IMR-90 (cell line): ENCODE results near the gene METAP2. TPM values are rescaled to one million over a fixed set of nuclear protein-coding genes. Genes with fewer than 3 reads are reported as not detected.
A peak's percentile ranks its signal among the peaks of the same experiment; 100 is the strongest.

Experiments
- ATAC-seq: fragments of 200-7000 bp; cut with Tn5 transposase; 2 replicates; pipeline ENCODE4 v1.9.1; 2020; ENCODE audit warnings: low read depth, mild to moderate bottlenecking, moderate library complexity
- BruUV-seq: library from RNA; stranded (reverse); fragments of 400-500 nt; replicated peaks from 2 replicates; lab custom pipeline; 2021; lab: Mats Ljungman, UMichigan
- CTCF ChIA-PET: fragments of 300-600 bp; formaldehyde crosslinking; extraction: SDS; loops from one replicate; lab custom pipeline; 2021; ENCODE audit warnings: antibody characterized with exemption; lab: Yijun Ruan, JAX
- POLR2A ChIA-PET: fragments of 300-600 bp; sonication (Branson Sonifier 250); formaldehyde crosslinking; loops from one replicate; lab custom pipeline; 2022; ENCODE audit warnings: antibody characterized with exemption; ENCODE audit not compliant: unreplicated experiment; lab: Charles Lee
- DNase-seq: peaks from one replicate; pipeline ENCODE4 v3.0.0; 2013
- H2AFZ ChIP-seq: replicated peaks from 2 replicates; pipeline ENCODE3; 2013; ENCODE audit warnings: low read length, mild to moderate bottlenecking; ENCODE audit not compliant: poor library complexity
- H2AK5ac ChIP-seq: 2 replicates; pipeline ENCODE4 v1.6.1; 2013; ENCODE audit warnings: low read depth, low read length, inconsistent platforms
- H2AK9ac ChIP-seq: replicated peaks from 2 replicates; pipeline ENCODE3; 2013; ENCODE audit warnings: mild to moderate bottlenecking, low read depth, low read length, moderate library complexity; ENCODE audit not compliant: poor library complexity
- H2BK120ac ChIP-seq: 2 replicates; pipeline ENCODE4 v1.6.1; 2013; ENCODE audit warnings: low read depth, low read length, inconsistent platforms
- H2BK15ac ChIP-seq: 3 replicates; pipeline ENCODE4 v1.6.1; 2013; ENCODE audit warnings: low read depth, low read length, inconsistent platforms
- H2BK20ac ChIP-seq: 2 replicates; pipeline ENCODE4 v1.6.1; 2013; ENCODE audit warnings: low read depth, mild to moderate bottlenecking, inconsistent platforms, low read length, moderate library complexity
- H2BK5ac ChIP-seq: 2 replicates; pipeline ENCODE4 v1.6.1; 2013; ENCODE audit warnings: mild to moderate bottlenecking, low read depth, low read length, inconsistent platforms; ENCODE audit not compliant: poor library complexity, severe bottlenecking
- H3K14ac ChIP-seq: replicated peaks from 2 replicates; pipeline ENCODE4 v1.6.1; 2013; ENCODE audit warnings: low read depth, low read length, inconsistent platforms
- H3K18ac ChIP-seq: 2 replicates; pipeline ENCODE4 v1.6.1; 2013; ENCODE audit warnings: low read depth, low read length, control low read depth
- H3K23ac ChIP-seq: 2 replicates; pipeline ENCODE4 v1.6.1; 2013; ENCODE audit warnings: low read depth, low read length, inconsistent platforms
- H3K27ac ChIP-seq: 2 replicates; pipeline ENCODE4 v1.5.1; 2013; ENCODE audit warnings: mild to moderate bottlenecking, control low read depth, low read length; ENCODE audit not compliant: insufficient read depth
- H3K27me3 ChIP-seq: 2 replicates; pipeline ENCODE4 v1.6.1; 2013; ENCODE audit warnings: low read length; ENCODE audit not compliant: control insufficient read depth, insufficient read depth
- H3K36me3 ChIP-seq: 2 replicates; pipeline ENCODE4 v1.6.1; 2013; ENCODE audit warnings: low read length, mixed read lengths; ENCODE audit not compliant: control insufficient read depth, insufficient read depth
- H3K4ac ChIP-seq: 2 replicates; pipeline ENCODE4 v1.6.1; 2013; ENCODE audit warnings: low read depth, low read length, inconsistent platforms
- H3K4me1 ChIP-seq: 2 replicates; pipeline ENCODE4 v1.6.1; 2013; ENCODE audit warnings: low read length, mixed read lengths; ENCODE audit not compliant: control insufficient read depth, insufficient read depth
- H3K4me2 ChIP-seq: 2 replicates; pipeline ENCODE4 v1.6.1; 2013; ENCODE audit warnings: low read depth, mild to moderate bottlenecking, control low read depth, low read length, moderate library complexity
- H3K4me3 ChIP-seq: 2 replicates; pipeline ENCODE4 v1.5.1; 2013; ENCODE audit warnings: low read depth, mild to moderate bottlenecking, control low read depth, low read length, moderate library complexity; ENCODE audit not compliant: insufficient read depth
- H3K56ac ChIP-seq: 2 replicates; pipeline ENCODE4 v1.6.1; 2013; ENCODE audit warnings: low read length, inconsistent platforms; ENCODE audit not compliant: insufficient read depth; ENCODE audit errors: extremely low read depth
- H3K79me1 ChIP-seq, 2 experiments: 2 replicates each; pipeline ENCODE4 v1.6.1; 2013; ENCODE audit warnings: low read length in 2 of 2, inconsistent platforms in 1 of 2, low read depth in 1 of 2
- H3K9ac ChIP-seq: 2 replicates; pipeline ENCODE4 v1.6.1; 2013; ENCODE audit warnings: low read depth, low read length, control low read depth
- H3K9me1 ChIP-seq: 2 replicates; pipeline ENCODE4 v1.6.1; 2013; ENCODE audit warnings: low read length, inconsistent platforms; ENCODE audit not compliant: insufficient read depth
- H3K9me3 ChIP-seq: 2 replicates; pipeline ENCODE4 v1.6.1; 2013; ENCODE audit warnings: low read length; ENCODE audit not compliant: control insufficient read depth, insufficient read depth
- H4K20me1 ChIP-seq: 2 replicates; pipeline ENCODE4 v1.6.1; 2013; ENCODE audit warnings: low read length, inconsistent platforms; ENCODE audit not compliant: insufficient read depth
- H4K5ac ChIP-seq: 2 replicates; pipeline ENCODE4 v1.6.1; 2013; ENCODE audit warnings: mild to moderate bottlenecking, low read depth, low read length, control low read depth
- H4K8ac ChIP-seq, 2 experiments: 2 replicates each; pipeline ENCODE4 v1.6.1; 2013; ENCODE audit warnings: low read depth in 2 of 2, low read length in 2 of 2, control low read depth in 1 of 2, inconsistent platforms in 1 of 2
- H4K91ac ChIP-seq: 2 replicates; pipeline ENCODE4 v1.6.1; 2013; ENCODE audit warnings: low read depth, low read length, inconsistent platforms; ENCODE audit not compliant: insufficient read depth
- BHLHE40 ChIP-seq: fragments of 150-350 bp; IDR thresholded peaks from 2 replicates; pipeline ENCODE4 v1.6.1; 2016; ENCODE audit warnings: mild to moderate bottlenecking, low read depth, low read length
- CTCF ChIP-seq: conservative IDR thresholded peaks from 2 replicates; pipeline ENCODE4 v1.5.1; 2012; ENCODE audit warnings: mild to moderate bottlenecking, low read depth, low read length, improper control_type of control experiment
- FOS ChIP-seq: fragments of 150-350 bp; IDR thresholded peaks from 2 replicates; pipeline ENCODE4 v1.6.1; 2016; ENCODE audit warnings: low read depth, low read length
- MXI1 ChIP-seq: IDR thresholded peaks from 2 replicates; pipeline ENCODE4 v1.6.1; 2012; ENCODE audit warnings: low read depth, mild to moderate bottlenecking, low read length, moderate library complexity, borderline replicate concordance
- SMC3 ChIP-seq: fragments of 150-350 bp; IDR thresholded peaks from 2 replicates; pipeline ENCODE4 v1.6.1; 2016; ENCODE audit warnings: low read depth, mild to moderate bottlenecking, antibody characterized with exemption, low read length, moderate library complexity
- WGBS, 2 experiments: methylation state at CpG; one replicate each; pipeline versions ENCODE4 v1.1.5 to v1.1.7; 2013; ENCODE audit warnings: missing lambda C conversion rate in 2 of 2; ENCODE audit not compliant: insufficient read length in 1 of 2; ENCODE audit errors: extremely low coverage in 2 of 2; 5-methylcytosine and 5-hydroxymethylcytosine counted together
- dilution Hi-C: fragments of 300-500 bp; cut with HindIII; formaldehyde crosslinking; loops from one replicate; pipeline ENCODE4 v1.14.3; 2018; ENCODE audit warnings: low sequenced_read_pairs; ENCODE audit not compliant: unreplicated experiment
- in situ Hi-C: fragments of 300-500 bp; cut with MboI; formaldehyde crosslinking; loops from 3 replicates; pipeline ENCODE4 v1.14.3; 2019; ENCODE audit warnings: low sequenced_read_pairs, inconsistent platforms, mixed read lengths
- intact Hi-C: fragments of 100-400 bp; cut with micrococcal nuclease; formaldehyde crosslinking; loops from 2 replicates; pipeline ENCODE4 v1.10.0; 2022
- polyA plus RNA-seq, 3 experiments: library from polyadenylated mRNA; depleted of rRNA; stranded (reverse); fragments of >200 nt; gene quantifications; 2 replicates each; pipeline ENCODE4 v1.2.3, GENCODE V29; 2012; ENCODE audit warnings: low replicate concordance in 1 of 3
- total RNA-seq: library from RNA; depleted of rRNA; stranded (reverse); fragments of >200 nt; gene quantifications from 2 replicates; pipeline ENCODE4 v1.2.3, GENCODE V29; 2012

METAP2 gene
- total and polyA plus RNA-seq, 2 of the 4 experiments (the other 2 are of a cell fraction), result 62.5 to 72.9 TPM

GRCh38 chr12:95545731-95546490 lies 72.0 kb downstream of the METAP2 start (continued):
- TF ChIP-seq CTCF, result no peak

- H3K9ac ChIP-seq, result peak overlapping the region; percentile 43
- POLR2A ChIA-PET, result interaction anchor here (0.6 kb wide), 1 partner anchor 802 kb away, joined by 5 read pairs; no protein-coding TSS in a partner anchor
- no peaks in the 10 kb centered on the region for H3K27me3 ChIP-seq
- peak overlapping the region; percentile 99 for H3K18ac ChIP-seq
- H4K20me1 ChIP-seq, result no peaks in the 10 kb centered on the region
- H2AK5ac ChIP-seq, result 0 out of 2 replicates have a peak overlapping the region, but pooled peaks have one; percentile 6
- no TSS peak for BruUV-seq
- peak overlapping the region; percentile 35; the same call in 2 of the 3 replicates for H2BK15ac ChIP-seq
- in situ Hi-C loops, result no loop called here
- peaks cover 9% of the 10 kb centered on the region; the same call in 1 of the 2 replicates for H3K4me1 ChIP-seq
- TF ChIP-seq BHLHE40, result no peak
- no peak for TF ChIP-seq MXI1
- TF ChIP-seq SMC3, result no peak
- TF ChIP-seq FOS, result no peak
- H2AK9ac ChIP-seq, result peak overlapping the region; percentile 13
- no peak overlapping the region for H2AFZ ChIP-seq
- peak overlapping the region; percentile 91 for H2BK120ac ChIP-seq
- H3K4me3 ChIP-seq, result peak overlapping the region; percentile 15; the same call in 1 of the 2 replicates
- no peaks in the 10 kb centered on the region; the same call in 1 of the 2 replicates for H3K9me1 ChIP-seq
- no peaks in the 10 kb centered on the region for H3K36me3 ChIP-seq
- CTCF ChIA-PET, result interaction anchor here (1.9 kb wide), 1 partner anchor 12 kb away, joined by 6 read pairs; no protein-coding TSS in a partner anchor
- peak overlapping the region; percentile 57; the same call in 1 of the 2 replicates for H3K27ac ChIP-seq
- ATAC-seq (no peak), DNase-seq (no peak)
- H3K14ac ChIP-seq, result peak overlapping the region; percentile 86
- peak overlapping the region; percentile 75; the same call in 1 of the 2 replicates for H2BK20ac ChIP-seq
- H3K4ac ChIP-seq, result peak overlapping the region; percentile 65
- H4K5ac ChIP-seq, result peak overlapping the region; percentile 82
- intact Hi-C loops, result no loop called here
- peak overlapping the region; percentile 78; the same call in 1 of the 2 replicates for H3K56ac ChIP-seq
- peaks cover 25 to 39% of the 10 kb centered on the region in 2 experiments for H3K79me1 ChIP-seq
- peak overlapping the region; percentile 67 to 81 for H4K8ac ChIP-seq
- H3K23ac ChIP-seq, result peak overlapping the region; percentile 85
- H3K9me3 ChIP-seq, result peaks cover 7% of the 10 kb centered on the region
- 81% methylated on average over 5 of the region's 9 CpGs; no CpG with 5 or more reads in 1 of the 2 experiments for WGBS, 2 experiments
- H3K4me2 ChIP-seq, result peak overlapping the region; percentile 78
- dilution Hi-C loops, result no loop called here
- H2BK5ac ChIP-seq, result peak overlapping the region; percentile 97
- H4K91ac ChIP-seq, result peak overlapping the region; percentile 79
Measured at GRCh38 chr12:95546491-95546813, 72.5 kb downstream of the METAP2 start.
